Hepatocyte (in vitro differentiated cells): ENCODE data around the gene ARSJ. TPM values are rescaled to one million over a fixed set of nuclear protein-coding genes. Genes with fewer than 3 reads are reported as not detected.
A peak's percentile ranks its signal among the peaks of the same experiment; 100 is the strongest.

Experiments used
- DNase-seq: peaks from one replicate; pipeline ENCODE4 v3.0.0-alpha.2; 2016; ENCODE audit warnings: low spot score
- H2AFZ ChIP-seq: fragments of 200-600 bp; sonication (generic); 2 replicates; pipeline ENCODE4 v1.6.0; 2016; ENCODE audit warnings: antibody characterized with exemption, mild to moderate bottlenecking
- H3K27ac ChIP-seq: fragments of 200-600 bp; sonication (generic); 2 replicates; pipeline ENCODE4 v1.5.1; 2016; ENCODE audit warnings: mild to moderate bottlenecking
- H3K27me3 ChIP-seq: fragments of 200-600 bp; sonication (generic); 2 replicates; pipeline ENCODE4 v1.6.1; 2016
- H3K36me3 ChIP-seq: fragments of 200-600 bp; sonication (generic); replicated peaks from 2 replicates; pipeline ENCODE4 v1.5.1; 2016; ENCODE audit warnings: low read depth; ENCODE audit not compliant: insufficient read depth
- H3K4me1 ChIP-seq: fragments of 200-600 bp; sonication (generic); 2 replicates; pipeline ENCODE4 v1.5.1; 2016; ENCODE audit warnings: mild to moderate bottlenecking, moderate library complexity; ENCODE audit not compliant: insufficient read depth
- H3K4me2 ChIP-seq: fragments of 200-600 bp; sonication (generic); 2 replicates; pipeline ENCODE4 v1.6.0; 2016
- H3K4me3 ChIP-seq: fragments of 200-600 bp; sonication (generic); 2 replicates; pipeline ENCODE4 v1.5.1; 2016; ENCODE audit warnings: mild to moderate bottlenecking
- H3K79me2 ChIP-seq: fragments of 200-600 bp; sonication (generic); 2 replicates; pipeline ENCODE4 v1.6.0; 2017; ENCODE audit warnings: mild to moderate bottlenecking
- H3K9me2 ChIP-seq: fragments of 200-600 bp; sonication (generic); replicated peaks from 2 replicates; pipeline ENCODE4 v1.6.0; 2017; ENCODE audit warnings: mild to moderate bottlenecking; ENCODE audit not compliant: insufficient read depth
- H3K9me3 ChIP-seq: fragments of 200-600 bp; sonication (generic); 2 replicates; pipeline ENCODE4 v1.5.1; 2016; ENCODE audit warnings: low read depth, mild to moderate bottlenecking
- H4K20me1 ChIP-seq: fragments of 200-600 bp; sonication (generic); 2 replicates; pipeline ENCODE4 v1.6.0; 2016; ENCODE audit warnings: mild to moderate bottlenecking; ENCODE audit not compliant: insufficient read depth, poor library complexity, severe bottlenecking
- CTCF ChIP-seq: fragments of 200-600 bp; sonication (generic); IDR thresholded peaks from 2 replicates; pipeline ENCODE4 v1.5.1; 2016; ENCODE audit warnings: antibody characterized with exemption, mild to moderate bottlenecking; ENCODE audit not compliant: poor library complexity
- EZH2 ChIP-seq: fragments of 200-600 bp; sonication (generic); IDR thresholded peaks from 2 replicates; pipeline ENCODE4 v1.6.1; 2016; ENCODE audit warnings: antibody characterized with exemption, mild to moderate bottlenecking, borderline replicate concordance
- EZH2phosphoT487 ChIP-seq: fragments of 200-600 bp; sonication (generic); IDR thresholded peaks from one replicate; pipeline ENCODE4 v1.6.1; 2018; ENCODE audit warnings: antibody characterized with exemption, mild to moderate bottlenecking, low read depth, moderate library complexity; ENCODE audit not compliant: unreplicated experiment, severe bottlenecking
- WGBS: methylation state at CpG from one replicate; pipeline ENCODE4 v1.1.6; 2016; ENCODE audit warnings: low lambda C conversion rate; ENCODE audit errors: missing lambda C conversion rate; 5-methylcytosine and 5-hydroxymethylcytosine counted together
- polyA plus RNA-seq: library from polyadenylated mRNA; unstranded; fragments of >200 nt; fragmentation: Nextera tagmentation; extraction: Ambion mirVana; gene quantifications from 2 replicates; pipeline ENCODE4 v1.2.1, GENCODE V29; 2016
- total RNA-seq: library from RNA; depleted of rRNA; stranded (reverse); fragments of >200 nt; gene quantifications from 2 replicates; pipeline ENCODE4 v1.2.3, GENCODE V29; 2014

Gene ARSJ
- total and polyA plus RNA-seq, 2 experiments from 2014 or later, result 7.6 to 13.8 TPM

GRCh38 chr4:113962719-113963265 lies 16.7 kb downstream of the ARSJ start:
- no peak for TF ChIP-seq CTCF
- TF ChIP-seq EZH2phosphoT487, result no peak
- TF ChIP-seq EZH2, result no peak
- Histone ChIP-seq H3K36me3 (no peaks in the 10 kb centered on the region), H3K27ac (peak overlapping the region; percentile 18), H3K9me3 (no peaks in the 10 kb centered on the region), H3K4me3 (no peak overlapping the region), H3K79me2 (peaks cover 12% of the 10 kb centered on the region), H3K4me1 (peaks cover 31% of the 10 kb centered on the region), H4K20me1 (no peaks in the 10 kb centered on the region), H3K4me2 (peak overlapping the region; percentile 9), H3K9me2 (no peaks in the 10 kb centered on the region), H2AFZ (no peak overlapping the region), H3K27me3 (no peaks in the 10 kb centered on the region)
- WGBS, result 74% methylated on average over 3 of the region's 3 CpGs
- DNase-seq, result no peak

- DNase-seq, result no peak
- Histone ChIP-seq H3K27me3 (no peaks in the 10 kb centered on the region), H3K27ac (peak overlapping the region; percentile 78), H3K4me3 (no peak overlapping the region), H4K20me1 (no peaks in the 10 kb centered on the region), H3K9me3 (no peaks in the 10 kb centered on the region), H3K9me2 (no peaks in the 10 kb centered on the region), H3K36me3 (no peaks in the 10 kb centered on the region), H2AFZ (no peak overlapping the region), H3K79me2 (peaks cover 12% of the 10 kb centered on the region), H3K4me2 (no peak overlapping the region), H3K4me1 (peaks cover 31% of the 10 kb centered on the region)
- no peak for TF ChIP-seq EZH2
- TF ChIP-seq CTCF, result no peak
- no peak for TF ChIP-seq EZH2phosphoT487
- WGBS, result 77% methylated on average over 2 of the region's 2 CpGs
Measured at GRCh38 chr4:113962016-113962347, 17.5 kb downstream of the ARSJ start.

- no peak for DNase-seq
- no peak for TF ChIP-seq EZH2
- no peak for TF ChIP-seq CTCF
- no peak for TF ChIP-seq EZH2phosphoT487
- peak overlapping the region; percentile 78 for H3K27ac ChIP-seq
- H3K9me3 ChIP-seq, result no peaks in the 10 kb centered on the region
- peaks cover 31% of the 10 kb centered on the region for H3K4me1 ChIP-seq
- H3K9me2 ChIP-seq, result no peaks in the 10 kb centered on the region
- no peak overlapping the region for H2AFZ ChIP-seq
- H3K27me3 ChIP-seq, result no peaks in the 10 kb centered on the region
- no peak overlapping the region for H3K4me3 ChIP-seq
- H3K36me3 ChIP-seq, result no peaks in the 10 kb centered on the region
- peaks cover 12% of the 10 kb centered on the region for H3K79me2 ChIP-seq
- no peaks in the 10 kb centered on the region for H4K20me1 ChIP-seq
- WGBS, result 67% methylated on average over 3 of the region's 3 CpGs
- H3K4me2 ChIP-seq, result peak overlapping the region; percentile 55
Measured at GRCh38 chr4:113960684-113961321, 18.6 kb downstream of the ARSJ start.
